IMR-90 (cell line): Measurements from ENCODE around the gene UBL7. TPM values are rescaled to one million over a fixed set of nuclear protein-coding genes. Genes with fewer than 3 reads are reported as not detected.
A peak's percentile ranks its signal among the peaks of the same experiment; 100 is the strongest.

ENCODE experiments used
- ATAC-seq: fragments of 200-7000 bp; cut with Tn5 transposase; 2 replicates; pipeline ENCODE4 v1.9.1; 2020; ENCODE audit warnings: low read depth, mild to moderate bottlenecking, moderate library complexity
- BruUV-seq: library from RNA; stranded (reverse); fragments of 400-500 nt; replicated peaks from 2 replicates; lab custom pipeline; 2021; lab: Mats Ljungman, UMichigan
- CTCF ChIA-PET: fragments of 300-600 bp; formaldehyde crosslinking; extraction: SDS; loops from one replicate; lab custom pipeline; 2021; ENCODE audit warnings: antibody characterized with exemption; lab: Yijun Ruan, JAX
- POLR2A ChIA-PET: fragments of 300-600 bp; sonication (Branson Sonifier 250); formaldehyde crosslinking; loops from one replicate; lab custom pipeline; 2022; ENCODE audit warnings: antibody characterized with exemption; ENCODE audit not compliant: unreplicated experiment; lab: Charles Lee
- DNase-seq: peaks from one replicate; pipeline ENCODE4 v3.0.0; 2013
- H2AFZ ChIP-seq: replicated peaks from 2 replicates; pipeline ENCODE3; 2013; ENCODE audit warnings: low read length, mild to moderate bottlenecking; ENCODE audit not compliant: poor library complexity
- H2AK5ac ChIP-seq: 2 replicates; pipeline ENCODE4 v1.6.1; 2013; ENCODE audit warnings: low read depth, low read length, inconsistent platforms
- H2AK9ac ChIP-seq: replicated peaks from 2 replicates; pipeline ENCODE3; 2013; ENCODE audit warnings: mild to moderate bottlenecking, low read depth, low read length, moderate library complexity; ENCODE audit not compliant: poor library complexity
- H2BK120ac ChIP-seq: 2 replicates; pipeline ENCODE4 v1.6.1; 2013; ENCODE audit warnings: low read depth, low read length, inconsistent platforms
- H2BK15ac ChIP-seq: 3 replicates; pipeline ENCODE4 v1.6.1; 2013; ENCODE audit warnings: low read depth, low read length, inconsistent platforms
- H2BK20ac ChIP-seq: 2 replicates; pipeline ENCODE4 v1.6.1; 2013; ENCODE audit warnings: low read depth, mild to moderate bottlenecking, inconsistent platforms, low read length, moderate library complexity
- H2BK5ac ChIP-seq: 2 replicates; pipeline ENCODE4 v1.6.1; 2013; ENCODE audit warnings: mild to moderate bottlenecking, low read depth, low read length, inconsistent platforms; ENCODE audit not compliant: poor library complexity, severe bottlenecking
- H3K14ac ChIP-seq: replicated peaks from 2 replicates; pipeline ENCODE4 v1.6.1; 2013; ENCODE audit warnings: low read depth, low read length, inconsistent platforms
- H3K18ac ChIP-seq: 2 replicates; pipeline ENCODE4 v1.6.1; 2013; ENCODE audit warnings: low read depth, low read length, control low read depth
- H3K23ac ChIP-seq: 2 replicates; pipeline ENCODE4 v1.6.1; 2013; ENCODE audit warnings: low read depth, low read length, inconsistent platforms
- H3K27ac ChIP-seq: 2 replicates; pipeline ENCODE4 v1.5.1; 2013; ENCODE audit warnings: mild to moderate bottlenecking, control low read depth, low read length; ENCODE audit not compliant: insufficient read depth
- H3K27me3 ChIP-seq: 2 replicates; pipeline ENCODE4 v1.6.1; 2013; ENCODE audit warnings: low read length; ENCODE audit not compliant: control insufficient read depth, insufficient read depth
- H3K36me3 ChIP-seq: 2 replicates; pipeline ENCODE4 v1.6.1; 2013; ENCODE audit warnings: low read length, mixed read lengths; ENCODE audit not compliant: control insufficient read depth, insufficient read depth
- H3K4ac ChIP-seq: 2 replicates; pipeline ENCODE4 v1.6.1; 2013; ENCODE audit warnings: low read depth, low read length, inconsistent platforms
- H3K4me1 ChIP-seq: 2 replicates; pipeline ENCODE4 v1.6.1; 2013; ENCODE audit warnings: low read length, mixed read lengths; ENCODE audit not compliant: control insufficient read depth, insufficient read depth
- H3K4me2 ChIP-seq: 2 replicates; pipeline ENCODE4 v1.6.1; 2013; ENCODE audit warnings: low read depth, mild to moderate bottlenecking, control low read depth, low read length, moderate library complexity
- H3K4me3 ChIP-seq: 2 replicates; pipeline ENCODE4 v1.5.1; 2013; ENCODE audit warnings: low read depth, mild to moderate bottlenecking, control low read depth, low read length, moderate library complexity; ENCODE audit not compliant: insufficient read depth
- H3K56ac ChIP-seq: 2 replicates; pipeline ENCODE4 v1.6.1; 2013; ENCODE audit warnings: low read length, inconsistent platforms; ENCODE audit not compliant: insufficient read depth; ENCODE audit errors: extremely low read depth
- H3K79me1 ChIP-seq, 2 experiments: 2 replicates each; pipeline ENCODE4 v1.6.1; 2013; ENCODE audit warnings: low read length in 2 of 2, inconsistent platforms in 1 of 2, low read depth in 1 of 2
- H3K9ac ChIP-seq: 2 replicates; pipeline ENCODE4 v1.6.1; 2013; ENCODE audit warnings: low read depth, low read length, control low read depth
- H3K9me1 ChIP-seq: 2 replicates; pipeline ENCODE4 v1.6.1; 2013; ENCODE audit warnings: low read length, inconsistent platforms; ENCODE audit not compliant: insufficient read depth
- H3K9me3 ChIP-seq: 2 replicates; pipeline ENCODE4 v1.6.1; 2013; ENCODE audit warnings: low read length; ENCODE audit not compliant: control insufficient read depth, insufficient read depth
- H4K20me1 ChIP-seq: 2 replicates; pipeline ENCODE4 v1.6.1; 2013; ENCODE audit warnings: low read length, inconsistent platforms; ENCODE audit not compliant: insufficient read depth
- H4K5ac ChIP-seq: 2 replicates; pipeline ENCODE4 v1.6.1; 2013; ENCODE audit warnings: mild to moderate bottlenecking, low read depth, low read length, control low read depth
- H4K8ac ChIP-seq, 2 experiments: 2 replicates each; pipeline ENCODE4 v1.6.1; 2013; ENCODE audit warnings: low read depth in 2 of 2, low read length in 2 of 2, control low read depth in 1 of 2, inconsistent platforms in 1 of 2
- H4K91ac ChIP-seq: 2 replicates; pipeline ENCODE4 v1.6.1; 2013; ENCODE audit warnings: low read depth, low read length, inconsistent platforms; ENCODE audit not compliant: insufficient read depth
- CEBPB ChIP-seq: IDR thresholded peaks from 2 replicates; pipeline ENCODE4 v1.6.1; 2012; ENCODE audit warnings: low read depth, low read length, improper control_type of control experiment
- NFE2L2 ChIP-seq: fragments of 150-350 bp; IDR thresholded peaks from 2 replicates; pipeline ENCODE4 v1.6.1; 2016; ENCODE audit warnings: low read depth, mild to moderate bottlenecking, low read length
- RFX5 ChIP-seq: IDR thresholded peaks from 2 replicates; pipeline ENCODE4 v1.8.0; 2012; ENCODE audit warnings: low read depth, mild to moderate bottlenecking, low read length, moderate library complexity
- WGBS, 2 experiments: methylation state at CpG; one replicate each; pipeline versions ENCODE4 v1.1.5 to v1.1.7; 2013; ENCODE audit warnings: missing lambda C conversion rate in 2 of 2; ENCODE audit not compliant: insufficient read length in 1 of 2; ENCODE audit errors: extremely low coverage in 2 of 2; 5-methylcytosine and 5-hydroxymethylcytosine counted together
- dilution Hi-C: fragments of 300-500 bp; cut with HindIII; formaldehyde crosslinking; loops from one replicate; pipeline ENCODE4 v1.14.3; 2018; ENCODE audit warnings: low sequenced_read_pairs; ENCODE audit not compliant: unreplicated experiment
- in situ Hi-C: fragments of 300-500 bp; cut with MboI; formaldehyde crosslinking; loops from 3 replicates; pipeline ENCODE4 v1.14.3; 2019; ENCODE audit warnings: low sequenced_read_pairs, inconsistent platforms, mixed read lengths
- intact Hi-C: fragments of 100-400 bp; cut with micrococcal nuclease; formaldehyde crosslinking; loops from 2 replicates; pipeline ENCODE4 v1.10.0; 2022
- polyA plus RNA-seq, 3 experiments: library from polyadenylated mRNA; depleted of rRNA; stranded (reverse); fragments of >200 nt; gene quantifications; 2 replicates each; pipeline ENCODE4 v1.2.3, GENCODE V29; 2012; ENCODE audit warnings: low replicate concordance in 1 of 3
- total RNA-seq: library from RNA; depleted of rRNA; stranded (reverse); fragments of >200 nt; gene quantifications from 2 replicates; pipeline ENCODE4 v1.2.3, GENCODE V29; 2012

The UBL7 gene
- total and polyA plus RNA-seq, 2 of the 4 experiments (the other 2 are of a cell fraction), result 68.1 to 78.4 TPM

DNA sequence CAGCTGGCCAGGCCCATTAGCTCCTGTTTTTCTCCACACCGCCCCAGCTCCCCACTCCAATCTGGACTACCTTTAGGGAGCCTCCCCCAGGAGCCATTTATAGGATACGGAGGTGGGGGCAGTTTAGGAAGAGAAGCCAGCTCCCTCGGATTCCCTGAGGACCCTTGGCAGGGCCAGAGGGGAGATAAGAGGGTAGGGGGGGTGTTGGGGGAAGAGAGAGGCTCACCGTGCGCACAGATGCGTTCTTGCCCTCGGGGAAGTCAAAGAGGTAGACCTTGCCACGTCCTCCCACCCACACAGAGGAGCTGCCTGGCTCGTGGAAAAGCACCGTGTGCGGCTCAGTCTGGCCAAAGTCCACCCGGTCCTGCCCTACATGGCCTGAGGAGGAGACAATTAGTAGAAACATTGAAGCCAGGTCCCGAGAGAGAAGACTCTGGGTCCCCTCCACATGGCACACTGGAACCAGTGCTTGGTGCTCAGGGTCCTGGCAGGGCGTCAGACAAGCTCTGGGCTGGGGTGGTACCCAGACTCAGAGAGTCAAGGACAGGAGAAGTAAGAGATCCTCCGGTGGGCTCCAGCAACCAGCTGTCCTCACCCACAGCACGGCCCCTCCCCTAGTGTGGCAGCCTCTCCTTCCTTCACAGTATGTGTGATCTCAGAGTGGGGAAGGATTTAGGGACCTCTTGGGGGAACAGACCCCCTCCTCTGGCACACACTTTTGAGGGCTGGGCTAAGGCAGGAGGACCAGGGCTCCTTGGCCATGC, 42.2 kb downstream of the UBL7 start:
- Histone ChIP-seq H4K5ac (no peak overlapping the region), H2BK5ac (peak overlapping the region; percentile 43), H3K27me3 (no peaks in the 10 kb centered on the region), H2AK5ac (peak overlapping the region; percentile 75; the same call in 1 of the 2 replicates), H3K56ac (no peak overlapping the region), H2BK20ac (no peak overlapping the region), H3K4me3 (no peak overlapping the region), H3K79me1 (peaks cover 25 to 90% of the 10 kb centered on the region in 2 experiments), H3K9ac (no peak overlapping the region), H2AFZ (no peak overlapping the region), H2BK120ac (peak overlapping the region; percentile 11; the same call in 1 of the 2 replicates), H3K23ac (peak overlapping the region; percentile 36; the same call in 1 of the 2 replicates), H4K8ac (no peak overlapping the region; a peak in 1 of 4 replicates), H3K9me3 (no peaks in the 10 kb centered on the region), H3K14ac (peak overlapping the region; percentile 44; the same call in 1 of the 2 replicates), H4K20me1 (no peaks in the 10 kb centered on the region; the same call in 1 of the 2 replicates), H2AK9ac (peak overlapping the region; percentile 52), H2BK15ac (no peak overlapping the region), H3K27ac (no peak overlapping the region), H4K91ac (peak overlapping the region; percentile 53), H3K4me1 (peaks cover 43% of the 10 kb centered on the region), H3K4ac (peak overlapping the region; percentile 43; the same call in 1 of the 2 replicates), H3K4me2 (no peak overlapping the region), H3K36me3 (peaks cover 5% of the 10 kb centered on the region), H3K9me1 (peaks cover 40% of the 10 kb centered on the region), H3K18ac (no peak overlapping the region)
- ATAC-seq (no peak), DNase-seq (no peak)
- intact Hi-C loops (no loop called here), dilution Hi-C loops (no loop called here), in situ Hi-C loops (no loop called here)
- CTCF ChIA-PET, result interaction anchor here (0.6 kb wide), 1 partner anchor 356 kb away, joined by 3 read pairs; no protein-coding TSS in a partner anchor
- no TSS peak for BruUV-seq
- POLR2A ChIA-PET, result no interaction called here
- no peak for TF ChIP-seq CEBPB
- no peak for TF ChIP-seq NFE2L2
- no peak for TF ChIP-seq RFX5
- WGBS, 2 experiments, result 88% methylated on average over 4 of the region's 16 CpGs; no CpG with 5 or more reads in 1 of the 2 experiments
